ENCODE results near the gene LSAMP. TPM values are rescaled to one million over a fixed set of nuclear protein-coding genes. Genes with fewer than 3 reads are reported as not detected.

Gene LSAMP
- polyA plus RNA-seq, 3 donors, result not detected

DNA sequence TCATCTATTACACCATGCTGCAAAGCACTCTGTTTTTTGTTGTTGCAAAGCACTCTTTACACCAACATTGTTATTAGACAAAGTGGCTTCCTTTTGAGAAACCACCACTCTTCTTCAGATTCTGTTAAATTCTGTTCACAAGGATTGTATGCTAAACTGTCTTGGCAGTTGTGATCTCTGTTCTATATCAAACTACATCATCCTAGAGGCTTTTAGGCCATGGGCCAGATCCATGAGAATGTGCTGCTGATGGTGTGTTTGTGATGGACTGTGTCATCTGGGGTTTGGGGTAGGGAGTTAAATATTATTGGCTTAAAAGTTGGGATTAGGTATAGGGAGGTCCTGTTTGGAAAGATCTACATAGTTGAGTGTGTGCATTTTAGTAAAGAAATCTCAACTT is 592.2 kb downstream of the LSAMP start:
- Histone ChIP-seq H3K27me3 (ENCODE audit: control insufficient read depth in 2 of 2, insufficient read depth in 2 of 2, low read length in 2 of 2) (no peaks in the 10 kb centered on the region), H3K36me3 (replicated peaks in 1 of 2; ENCODE audit: control insufficient read depth in 1 of 2, insufficient read depth in 2 of 2, low read length in 2 of 2) (no peaks in the 10 kb centered on the region), H3K9ac (ENCODE audit: insufficient read depth, low read length, poor library complexity, severe bottlenecking) (no peak overlapping the region), H3K4me1 (ENCODE audit: control insufficient read depth in 1 of 2, insufficient read depth in 2 of 2, low read length in 2 of 2) (no peaks in the 10 kb centered on the region), H3K27ac (ENCODE audit: low read depth in 1 of 2, low read length in 2 of 2) (no peak overlapping the region), H4K20me1 (ENCODE audit: insufficient read depth, low read length) (no peaks in the 10 kb centered on the region), H3K4me3 (replicated peaks in 1 of 3; ENCODE audit: low read depth in 2 of 3, low read length in 3 of 3) (no peak overlapping the region), H2AFZ (ENCODE audit: insufficient read depth, low read depth, low read length, poor library complexity, severe bottlenecking) (no peak overlapping the region), H3K9me3 (replicated peaks in 1 of 2; ENCODE audit: control insufficient read depth in 1 of 2, insufficient read depth in 1 of 2, low read length in 2 of 2) (no peaks in the 10 kb centered on the region), H3K79me2 (ENCODE audit: insufficient read depth, low read length) (no peaks in the 10 kb centered on the region), H3K4me2 (replicated peaks; ENCODE audit: extremely low read depth, low read length, poor library complexity, severe bottlenecking) (no peak overlapping the region)
- no peak for DNase-seq
- H3K36me3 Mint-ChIP-seq, result no peaks in the 10 kb centered on the region
- peaks cover 0 to 6% (median 2%) of the 10 kb centered on the region in 3 donors for H3K27me3 Mint-ChIP-seq (ENCODE audit: low read depth in 3 of 3)
- H3K4me1 Mint-ChIP-seq, result no peaks in the 10 kb centered on the region
- H3K27ac Mint-ChIP-seq, result no peak overlapping the region
- no peak for TF ChIP-seq CTCF (IDR thresholded peaks at IDR 0.05)
- H3K9me3 Mint-ChIP-seq, result peaks cover 0 to 5% (median 2%) of the 10 kb centered on the region in 7 donors
- H3K4me3 Mint-ChIP-seq, result no peak overlapping the region
- intact Hi-C loops (cut with micrococcal nuclease), result no loop called here

GRCh38 chr3:115852278-115852677 is 593.0 kb downstream of the LSAMP start:
- no peak overlapping the region for H2AFZ ChIP-seq (ENCODE audit: insufficient read depth, low read depth, low read length, poor library complexity, severe bottlenecking)
- no peaks in the 10 kb centered on the region for H3K27me3 ChIP-seq (ENCODE audit: control insufficient read depth in 2 of 2, insufficient read depth in 2 of 2, low read length in 2 of 2)
- Mint-ChIP-seq H3K36me3 (no peaks in the 10 kb centered on the region), H3K9me3 (peaks cover 0 to 6% (median 0%) of the 10 kb centered on the region in 7 donors), H3K4me1 (no peaks in the 10 kb centered on the region), H3K4me3 (no peak overlapping the region), H3K27ac (no peak overlapping the region), H3K27me3 (ENCODE audit: low read depth in 3 of 3) (peaks cover 0 to 4% (median 2%) of the 10 kb centered on the region in 3 donors)
- no peaks in the 10 kb centered on the region for H4K20me1 ChIP-seq (ENCODE audit: insufficient read depth, low read length)
- no peak overlapping the region for H3K4me3 ChIP-seq (replicated peaks in 1 of 3; ENCODE audit: low read depth in 2 of 3, low read length in 3 of 3)
- no peaks in the 10 kb centered on the region for H3K79me2 ChIP-seq (ENCODE audit: insufficient read depth, low read length)
- no peak overlapping the region for H3K27ac ChIP-seq (ENCODE audit: low read depth in 1 of 2, low read length in 2 of 2)
- intact Hi-C loops (cut with micrococcal nuclease), result no loop called here
- H3K4me1 ChIP-seq (ENCODE audit: control insufficient read depth in 1 of 2, insufficient read depth in 2 of 2, low read length in 2 of 2), result no peaks in the 10 kb centered on the region
- no peak overlapping the region for H3K9ac ChIP-seq (ENCODE audit: insufficient read depth, low read length, poor library complexity, severe bottlenecking)
- H3K9me3 ChIP-seq (replicated peaks in 1 of 2; ENCODE audit: control insufficient read depth in 1 of 2, insufficient read depth in 1 of 2, low read length in 2 of 2), result no peaks in the 10 kb centered on the region
- no peaks in the 10 kb centered on the region for H3K36me3 ChIP-seq (replicated peaks in 1 of 2; ENCODE audit: control insufficient read depth in 1 of 2, insufficient read depth in 2 of 2, low read length in 2 of 2)
- DNase-seq, result no peak
- WGBS (ENCODE audit: insufficient coverage), result no CpG with 5 or more reads among the region's 4 CpGs
- no peak overlapping the region for H3K4me2 ChIP-seq (replicated peaks; ENCODE audit: extremely low read depth, low read length, poor library complexity, severe bottlenecking)
- no peak for TF ChIP-seq CTCF (IDR thresholded peaks at IDR 0.05)
